HEK293T (cell line): ENCODE results near the gene ITGA1.

Experiments
- CTCF ChIA-PET: fragments of 350-600 bp; formaldehyde crosslinking; extraction: SDS; loops from one replicate; lab custom pipeline; 2021; ENCODE audit warnings: antibody characterized with exemption, inconsistent platforms; lab: Yijun Ruan, JAX
- POLR2A ChIA-PET: fragments of 350-600 bp; formaldehyde crosslinking; extraction: SDS; loops from one replicate; lab custom pipeline; 2020; ENCODE audit warnings: antibody characterized with exemption, inconsistent platforms; lab: Yijun Ruan, JAX
- DNase-seq: peaks from one replicate; pipeline ENCODE4 v3.0.0; 2012; ENCODE audit warnings: mixed read lengths; ENCODE audit errors: extremely low spot score
- ARNT ChIP-seq: fragments of 450-650 bp; IDR thresholded peaks from 2 replicates; pipeline ENCODE4 v1.6.1; 2017; ENCODE audit warnings: mild to moderate bottlenecking
- BHLHE40 ChIP-seq: fragments of 450-650 bp; IDR thresholded peaks from 2 replicates; pipeline ENCODE4 v1.6.1; 2016; ENCODE audit warnings: mild to moderate bottlenecking, moderate library complexity, borderline replicate concordance
- CTBP1 ChIP-seq: fragments of 450-650 bp; IDR thresholded peaks from 2 replicates; pipeline ENCODE4 v1.6.1; 2016; ENCODE audit warnings: borderline replicate concordance
- ELF4 ChIP-seq: fragments of 450-650 bp; IDR thresholded peaks from 2 replicates; pipeline ENCODE4 v1.6.1; 2017; ENCODE audit warnings: antibody characterized with exemption
- FOXA1 ChIP-seq: fragments of 450-650 bp; IDR thresholded peaks from 2 replicates; pipeline ENCODE4 v1.6.1; 2016; ENCODE audit warnings: mild to moderate bottlenecking
- FOXK2 ChIP-seq: fragments of 450-650 bp; IDR thresholded peaks from 2 replicates; pipeline ENCODE4 v1.6.1; 2016; ENCODE audit warnings: mild to moderate bottlenecking
- FOXM1 ChIP-seq: fragments of 450-650 bp; IDR thresholded peaks from 2 replicates; pipeline ENCODE4 v1.6.1; 2017; ENCODE audit warnings: mild to moderate bottlenecking, borderline replicate concordance
- HDGF ChIP-seq: fragments of 450-650 bp; IDR thresholded peaks from 2 replicates; pipeline ENCODE4 v1.6.1; 2017; ENCODE audit warnings: antibody characterized with exemption, borderline replicate concordance
- L3MBTL2 ChIP-seq: fragments of 450-650 bp; conservative IDR thresholded peaks from 2 replicates; pipeline ENCODE4 v1.6.1; 2016; ENCODE audit warnings: mild to moderate bottlenecking
- LEF1 ChIP-seq: fragments of 450-650 bp; IDR thresholded peaks from 2 replicates; pipeline ENCODE4 v1.6.1; 2017; ENCODE audit warnings: mild to moderate bottlenecking, borderline replicate concordance
- NFRKB ChIP-seq: fragments of 450-650 bp; IDR thresholded peaks from 2 replicates; pipeline ENCODE4 v1.6.1; 2016; ENCODE audit warnings: mild to moderate bottlenecking, moderate library complexity
- PKNOX1 ChIP-seq: fragments of 450-650 bp; IDR thresholded peaks from 2 replicates; pipeline ENCODE4 v1.6.1; 2016
- SP1 ChIP-seq: fragments of 450-650 bp; IDR thresholded peaks from 2 replicates; pipeline ENCODE4 v1.6.1; 2017
- SUZ12 ChIP-seq: fragments of 450-650 bp; IDR thresholded peaks from 2 replicates; pipeline ENCODE4 v1.6.1; 2016; ENCODE audit warnings: mild to moderate bottlenecking
- TARDBP ChIP-seq: fragments of 450-650 bp; IDR thresholded peaks from 2 replicates; pipeline ENCODE4 v1.6.1; 2016
- ZNF384 ChIP-seq: fragments of 450-650 bp; IDR thresholded peaks from 2 replicates; pipeline ENCODE4 v1.6.1; 2016

The ITGA1 gene

GRCh38 chr5:52789851-52790250, 2.1 kb downstream of the ITGA1 start:
- no peak for DNase-seq
- POLR2A ChIA-PET, result interaction anchor here (3.0 kb wide), 1 partner anchor 10 kb away, joined by 14 read pairs; no protein-coding TSS in a partner anchor
- CTCF ChIA-PET, result interaction anchor here (1.6 kb wide), 1 partner anchor 9 kb away, joined by 3 read pairs; no protein-coding TSS in a partner anchor
- TF ChIP-seq BHLHE40 (no peak), FOXM1 (no peak), ELF4 (no peak), CTBP1 (no peak), FOXA1 (no peak), SP1 (no peak), LEF1 (no peak), ARNT (no peak), NFRKB (no peak), FOXK2 (no peak), ZNF384 (no peak), PKNOX1 (no peak), HDGF (no peak), L3MBTL2 (no peak)

- DNase-seq, result no peak
- POLR2A ChIA-PET, result interaction anchor here (3.0 kb wide), 1 partner anchor 8 kb away, joined by 14 read pairs; no protein-coding TSS in a partner anchor
- CTCF ChIA-PET, result interaction anchor here (1.0 kb wide), 1 partner anchor 8 kb away, joined by 3 read pairs; no protein-coding TSS in a partner anchor
- TF ChIP-seq BHLHE40 (no peak), FOXA1 (no peak), L3MBTL2 (no peak), CTBP1 (no peak), SP1 (no peak), FOXK2 (no peak), ZNF384 (no peak), NFRKB (no peak), LEF1 (no peak), ARNT (no peak), FOXM1 (no peak), HDGF (no peak), PKNOX1 (no peak), ELF4 (no peak), TARDBP (no peak)
These were observed 3.6 kb downstream of the ITGA1 start for GRCh38 chr5:52791366-52791765.

- CTCF ChIA-PET, result no interaction called here
- TF ChIP-seq L3MBTL2 (no peak), PKNOX1 (no peak)
- DNase-seq, result no peak
These were observed 6.8 kb downstream of the ITGA1 start for GRCh38 chr5:52794519-52794918.

GRCh38 chr5:52796031-52796430, 8.3 kb downstream of the ITGA1 start:
- TF ChIP-seq PKNOX1 (no peak), CTBP1 (no peak), FOXK2 (no peak), ZNF384 (no peak), BHLHE40 (no peak), SP1 (no peak), FOXA1 (no peak), L3MBTL2 (no peak), LEF1 (no peak), ARNT (no peak), HDGF (no peak), NFRKB (no peak), ELF4 (no peak), TARDBP (no peak)
- no peak for DNase-seq
- POLR2A ChIA-PET, result no interaction called here
- CTCF ChIA-PET, result no interaction called here

More at GRCh38 chr5:52794519-52794918, 6.8 kb downstream of the ITGA1 start:
- POLR2A ChIA-PET, result no interaction called here

- ChIA-PET POLR2A (no interaction called here), CTCF (no interaction called here)
- DNase-seq, result no peak
- TF ChIP-seq HDGF (no peak), PKNOX1 (no peak), ZNF384 (no peak), SUZ12 (no peak), BHLHE40 (no peak), TARDBP (no peak), LEF1 (no peak), FOXM1 (no peak), FOXK2 (no peak), ELF4 (no peak), ARNT (no peak)
These were observed 8.9 kb downstream of the ITGA1 start for GRCh38 chr5:52796516-52797103.
